Muscle of leg (tissue), 9 donors: ENCODE measurements around the gene MRPS24. TPM values are rescaled to one million over a fixed set of nuclear protein-coding genes. Genes with fewer than 3 reads are reported as not detected.

Experiments
- polyA plus RNA-seq, 8 donors: library from polyadenylated mRNA; unstranded; fragments of 120-200 nt; gene quantifications; one replicate each; pipeline versions ENCODE4 v1.2.1 to v1.2.3, GENCODE V29; 2013; ENCODE audit warnings: inconsistent platforms in 1 of 8, low replicate concordance in 1 of 8; ENCODE audit not compliant: insufficient read length in 8 of 8, insufficient read depth in 1 of 8
- total RNA-seq: library from RNA; stranded (reverse); fragments of 120-200 nt; gene quantifications from one replicate; pipeline ENCODE4 v1.2.4, GENCODE V29; 2013

Gene MRPS24
- total and polyA plus RNA-seq, 9 donors: 67.5 to 101 (median 77.3) TPM

Other genes with a start within 250 kb of the MRPS24 start
- gene COA1, start 140.0 kb downstream of the MRPS24 start, total RNA-seq: 37.3 TPM
- 10 to 100 TPM; 33.8 to 43.2 (median 38.1) TPM for gene COA1, start 140.0 kb downstream of the MRPS24 start, polyA plus RNA-seq
- gene BLVRA, start 110.8 kb downstream of the MRPS24 start, total RNA-seq: 22.9 TPM
- gene BLVRA, start 110.8 kb downstream of the MRPS24 start, polyA plus RNA-seq: 10 to 100 TPM; 29.4 to 39.5 (median 36.7) TPM
- gene URGCP, start 37.1 kb upstream of the MRPS24 start, total RNA-seq: 20.7 TPM
- gene URGCP, start 37.1 kb upstream of the MRPS24 start, polyA plus RNA-seq: 10 to 100 TPM; 16.1 to 23.6 (median 20.1) TPM
- 18.1 TPM for gene UBE2D4, start 56.9 kb upstream of the MRPS24 start, total RNA-seq
- gene UBE2D4, start 56.9 kb upstream of the MRPS24 start, polyA plus RNA-seq: 10 to 100 TPM; 14.6 to 19.9 (median 17.6) TPM
- gene SPDYE1, start 128.4 kb upstream of the MRPS24 start, total RNA-seq: not detected
- 1 to 10 TPM in 2 of 8 donors, under 1 TPM in 6; 0.18 to 2.0 (median 0.60) TPM for gene SPDYE1, start 128.4 kb upstream of the MRPS24 start, polyA plus RNA-seq
- 45.4 TPM for gene DBNL, start 175.2 kb upstream of the MRPS24 start, total RNA-seq
- gene DBNL, start 175.2 kb upstream of the MRPS24 start, polyA plus RNA-seq: 10 to 100 TPM; 41.8 to 58.8 (median 48.0) TPM
- 412 TPM for gene PGAM2, start 196.1 kb upstream of the MRPS24 start, total RNA-seq
- 100 to 1,000 TPM; 116 to 376 (median 255) TPM for gene PGAM2, start 196.1 kb upstream of the MRPS24 start, polyA plus RNA-seq
- 9.4 TPM for gene POLM, start 213.0 kb upstream of the MRPS24 start, total RNA-seq
- gene POLM, start 213.0 kb upstream of the MRPS24 start, polyA plus RNA-seq: 10 to 100 TPM in 7 of 8 donors, 1 to 10 TPM in 1; 9.9 to 18.7 (median 13.7) TPM
- 74.0 TPM for gene AEBP1, start 234.8 kb upstream of the MRPS24 start, total RNA-seq
- gene AEBP1, start 234.8 kb upstream of the MRPS24 start, polyA plus RNA-seq: 100 to 1,000 TPM in 4 of 8 donors, 10 to 100 TPM in 4; 64.8 to 152 (median 102) TPM